SU-DHL-6 (cell line): ENCODE results near the gene ALS2.

Source experiments
- H2AFZ ChIP-seq: fragments of 200-600 bp; sonication (generic); 2 replicates; pipeline ENCODE4 v1.6.1; 2014; ENCODE audit warnings: low read depth, mild to moderate bottlenecking, moderate library complexity, mixed read lengths, antibody characterized with exemption, low read length; ENCODE audit not compliant: severe bottlenecking
- H3F3A ChIP-seq: fragments of 200-600 bp; shearing (Covaris generic); 2 replicates; pipeline ENCODE4 v1.6.0; 2016; ENCODE audit warnings: antibody characterized with exemption, mild to moderate bottlenecking; ENCODE audit not compliant: insufficient read depth
- H3K27ac ChIP-seq: fragments of 200-600 bp; sonication (generic); 2 replicates; pipeline ENCODE4 v1.5.1; 2016; ENCODE audit warnings: low read depth, mild to moderate bottlenecking, low read length, moderate library complexity, mixed read lengths
- H3K27me3 ChIP-seq: fragments of 200-600 bp; sonication (generic), shearing (Covaris generic); 2 replicates; pipeline ENCODE4 v1.6.0; 2014; ENCODE audit warnings: mild to moderate bottlenecking, low read length
- H3K36me3 ChIP-seq: fragments of 200-600 bp; sonication (generic); 2 replicates; pipeline ENCODE4 v1.6.1; 2014; ENCODE audit warnings: mild to moderate bottlenecking, low read length, mixed read lengths
- H3K4me2 ChIP-seq: fragments of 300-600, 200-600 bp; shearing (Covaris generic), sonication (generic); 2 replicates; pipeline ENCODE4 v1.6.0; 2014; ENCODE audit warnings: low read length, low read depth, mild to moderate bottlenecking; ENCODE audit not compliant: poor library complexity, severe bottlenecking
- H3K4me3 ChIP-seq: fragments of 200-600 bp; sonication (generic); 2 replicates; pipeline ENCODE4 v1.5.1; 2014; ENCODE audit warnings: antibody characterized with exemption, low read length, mild to moderate bottlenecking, mixed read lengths; ENCODE audit not compliant: insufficient read depth, poor library complexity, severe bottlenecking
- H3K79me2 ChIP-seq: fragments of 200-600 bp; sonication (generic); 2 replicates; pipeline ENCODE4 v1.6.1; 2014; ENCODE audit warnings: mild to moderate bottlenecking, low read length, moderate library complexity; ENCODE audit not compliant: insufficient read depth
- H3K9ac ChIP-seq: fragments of 200-600 bp; sonication (generic); 2 replicates; pipeline ENCODE4 v1.7.0; 2014; ENCODE audit warnings: mild to moderate bottlenecking, low read length
- H3K9me2 ChIP-seq: fragments of 200-600 bp; sonication (generic); replicated peaks from 2 replicates; pipeline ENCODE4 v1.6.1; 2014; ENCODE audit warnings: low read length; ENCODE audit not compliant: insufficient read depth
- H3K9me3 ChIP-seq: fragments of 200-600 bp; sonication (generic); 2 replicates; pipeline ENCODE4 v1.6.1; 2014; ENCODE audit warnings: low read length, mixed read lengths; ENCODE audit not compliant: insufficient read depth
- H4K20me1 ChIP-seq: fragments of 200-600 bp; sonication (generic); 2 replicates; pipeline ENCODE4 v1.6.1; 2014; ENCODE audit warnings: low read depth, mild to moderate bottlenecking, antibody characterized with exemption, low read length, moderate library complexity, mixed read lengths
- CTCF ChIP-seq: fragments of 200-600 bp; sonication (generic); IDR thresholded peaks from one replicate; pipeline ENCODE4 v1.5.1; 2017; ENCODE audit warnings: antibody characterized with exemption, mild to moderate bottlenecking, low read length, moderate library complexity; ENCODE audit not compliant: insufficient read depth, poor library complexity, severe bottlenecking
- EZH2phosphoT487 ChIP-seq: fragments of 200-600 bp; sonication (generic), shearing (Covaris generic); conservative IDR thresholded peaks from 2 replicates; pipeline ENCODE4 v1.6.1; 2018; ENCODE audit warnings: mild to moderate bottlenecking, antibody characterized with exemption, low read length, moderate library complexity, mixed read lengths

ALS2 gene

GRCh38 chr2:201661366-201661765, 119.4 kb downstream of the ALS2 start:
- H3K27ac ChIP-seq, result no peak overlapping the region
- no peaks in the 10 kb centered on the region for H3K36me3 ChIP-seq
- no peaks in the 10 kb centered on the region for H3K27me3 ChIP-seq
- H3K9ac ChIP-seq, result no peak overlapping the region
- H3F3A ChIP-seq, result no peaks in the 10 kb centered on the region
- H3K9me2 ChIP-seq, result no peaks in the 10 kb centered on the region
- H3K79me2 ChIP-seq, result no peaks in the 10 kb centered on the region
- no peak overlapping the region for H2AFZ ChIP-seq
- H3K4me2 ChIP-seq, result no peak overlapping the region
- H4K20me1 ChIP-seq, result no peaks in the 10 kb centered on the region
- no peak overlapping the region for H3K4me3 ChIP-seq
- no peak for TF ChIP-seq CTCF
- TF ChIP-seq EZH2phosphoT487, result no peak
- H3K9me3 ChIP-seq, result no peaks in the 10 kb centered on the region

DNA sequence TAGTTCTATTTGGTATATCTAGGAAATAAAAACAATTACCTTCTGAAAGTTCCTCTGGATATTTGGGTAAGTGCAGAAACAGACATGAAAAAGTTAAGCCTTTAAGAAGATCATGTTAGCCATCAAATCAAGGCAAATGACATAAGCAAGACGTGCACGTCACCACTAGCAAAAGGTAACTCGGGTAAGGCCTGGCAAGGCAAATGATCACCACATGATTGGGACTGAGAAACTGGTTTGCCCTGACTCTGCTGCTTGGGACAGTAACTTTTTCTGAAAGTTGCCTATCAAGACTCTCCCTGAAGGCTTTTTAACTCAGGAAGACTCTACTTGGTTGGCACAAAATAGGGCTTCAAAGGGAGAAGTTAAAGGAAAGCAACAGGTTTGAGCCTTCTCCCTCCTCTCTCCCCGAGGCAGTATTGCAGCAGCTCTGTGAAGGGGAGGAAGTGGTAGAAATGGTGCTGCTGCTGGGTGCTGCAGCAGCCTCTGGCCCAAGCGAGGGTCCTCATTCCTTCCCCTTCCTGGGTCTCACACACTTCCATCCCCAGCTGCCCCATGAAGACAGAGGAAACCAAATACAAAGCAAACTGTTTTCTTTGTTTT, 120.3 kb downstream of the ALS2 start:
- Histone ChIP-seq H3K9me3 (no peaks in the 10 kb centered on the region), H4K20me1 (no peaks in the 10 kb centered on the region), H3K27me3 (no peaks in the 10 kb centered on the region), H2AFZ (no peak overlapping the region), H3K79me2 (no peaks in the 10 kb centered on the region), H3F3A (no peaks in the 10 kb centered on the region), H3K36me3 (no peaks in the 10 kb centered on the region), H3K9ac (no peak overlapping the region), H3K4me2 (no peak overlapping the region), H3K9me2 (no peaks in the 10 kb centered on the region), H3K4me3 (no peak overlapping the region), H3K27ac (no peak overlapping the region)
- TF ChIP-seq CTCF, result no peak
- no peak for TF ChIP-seq EZH2phosphoT487

- no peaks in the 10 kb centered on the region for H3K79me2 ChIP-seq
- no peak overlapping the region for H2AFZ ChIP-seq
- H3K4me3 ChIP-seq, result no peak overlapping the region
- no peaks in the 10 kb centered on the region for H4K20me1 ChIP-seq
- no peak overlapping the region for H3K27ac ChIP-seq
- H3K9me2 ChIP-seq, result no peaks in the 10 kb centered on the region
- TF ChIP-seq CTCF (no peak), EZH2phosphoT487 (no peak)
- no peaks in the 10 kb centered on the region for H3K27me3 ChIP-seq
- no peak overlapping the region for H3K4me2 ChIP-seq
- H3K9me3 ChIP-seq, result no peaks in the 10 kb centered on the region
- no peak overlapping the region for H3K9ac ChIP-seq
- H3F3A ChIP-seq, result no peaks in the 10 kb centered on the region
- no peaks in the 10 kb centered on the region for H3K36me3 ChIP-seq
Measured at GRCh38 chr2:201656740-201657139, 124.0 kb downstream of the ALS2 start.
